ENCODE data around the gene HTT.

DNA sequence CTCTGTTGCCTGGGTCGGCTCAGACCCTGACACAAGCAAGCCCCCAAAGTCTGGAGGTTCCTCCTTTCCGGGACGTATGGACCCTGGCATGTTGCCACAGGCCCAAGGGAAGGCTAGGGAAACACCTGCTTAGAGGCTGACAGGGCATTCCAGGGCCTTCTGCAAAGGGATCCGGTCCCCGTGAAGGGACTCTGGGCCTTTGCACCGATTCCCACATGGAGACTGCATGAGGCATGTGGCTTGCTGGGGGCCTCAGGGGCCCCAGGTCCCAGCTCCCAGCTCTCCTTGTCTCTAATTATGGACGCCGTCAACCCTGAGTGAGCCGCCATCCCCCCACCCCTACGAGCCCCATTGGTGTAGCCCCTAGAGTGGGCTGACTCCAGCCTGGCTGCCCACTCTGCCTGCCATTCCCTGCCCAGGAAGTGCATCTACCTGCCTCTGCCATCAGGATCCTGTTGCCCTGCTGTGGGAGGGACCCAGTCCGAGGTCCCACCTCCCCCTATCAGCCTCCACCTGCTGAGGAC, 214.2 kb downstream of the HTT start:
- TF ChIP-seq, protein P1, sequence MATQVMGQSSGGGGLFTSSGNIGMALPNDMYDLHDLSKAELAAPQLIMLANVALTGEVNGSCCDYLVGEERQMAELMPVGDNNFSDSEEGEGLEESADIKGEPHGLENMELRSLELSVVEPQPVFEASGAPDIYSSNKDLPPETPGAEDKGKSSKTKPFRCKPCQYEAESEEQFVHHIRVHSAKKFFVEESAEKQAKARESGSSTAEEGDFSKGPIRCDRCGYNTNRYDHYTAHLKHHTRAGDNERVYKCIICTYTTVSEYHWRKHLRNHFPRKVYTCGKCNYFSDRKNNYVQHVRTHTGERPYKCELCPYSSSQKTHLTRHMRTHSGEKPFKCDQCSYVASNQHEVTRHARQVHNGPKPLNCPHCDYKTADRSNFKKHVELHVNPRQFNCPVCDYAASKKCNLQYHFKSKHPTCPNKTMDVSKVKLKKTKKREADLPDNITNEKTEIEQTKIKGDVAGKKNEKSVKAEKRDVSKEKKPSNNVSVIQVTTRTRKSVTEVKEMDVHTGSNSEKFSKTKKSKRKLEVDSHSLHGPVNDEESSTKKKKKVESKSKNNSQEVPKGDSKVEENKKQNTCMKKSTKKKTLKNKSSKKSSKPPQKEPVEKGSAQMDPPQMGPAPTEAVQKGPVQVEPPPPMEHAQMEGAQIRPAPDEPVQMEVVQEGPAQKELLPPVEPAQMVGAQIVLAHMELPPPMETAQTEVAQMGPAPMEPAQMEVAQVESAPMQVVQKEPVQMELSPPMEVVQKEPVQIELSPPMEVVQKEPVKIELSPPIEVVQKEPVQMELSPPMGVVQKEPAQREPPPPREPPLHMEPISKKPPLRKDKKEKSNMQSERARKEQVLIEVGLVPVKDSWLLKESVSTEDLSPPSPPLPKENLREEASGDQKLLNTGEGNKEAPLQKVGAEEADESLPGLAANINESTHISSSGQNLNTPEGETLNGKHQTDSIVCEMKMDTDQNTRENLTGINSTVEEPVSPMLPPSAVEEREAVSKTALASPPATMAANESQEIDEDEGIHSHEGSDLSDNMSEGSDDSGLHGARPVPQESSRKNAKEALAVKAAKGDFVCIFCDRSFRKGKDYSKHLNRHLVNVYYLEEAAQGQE (IDR thresholded peaks at IDR 0.05; ENCODE audit: borderline replicate concordance) = no peak
- TF ChIP-seq, protein P2, sequence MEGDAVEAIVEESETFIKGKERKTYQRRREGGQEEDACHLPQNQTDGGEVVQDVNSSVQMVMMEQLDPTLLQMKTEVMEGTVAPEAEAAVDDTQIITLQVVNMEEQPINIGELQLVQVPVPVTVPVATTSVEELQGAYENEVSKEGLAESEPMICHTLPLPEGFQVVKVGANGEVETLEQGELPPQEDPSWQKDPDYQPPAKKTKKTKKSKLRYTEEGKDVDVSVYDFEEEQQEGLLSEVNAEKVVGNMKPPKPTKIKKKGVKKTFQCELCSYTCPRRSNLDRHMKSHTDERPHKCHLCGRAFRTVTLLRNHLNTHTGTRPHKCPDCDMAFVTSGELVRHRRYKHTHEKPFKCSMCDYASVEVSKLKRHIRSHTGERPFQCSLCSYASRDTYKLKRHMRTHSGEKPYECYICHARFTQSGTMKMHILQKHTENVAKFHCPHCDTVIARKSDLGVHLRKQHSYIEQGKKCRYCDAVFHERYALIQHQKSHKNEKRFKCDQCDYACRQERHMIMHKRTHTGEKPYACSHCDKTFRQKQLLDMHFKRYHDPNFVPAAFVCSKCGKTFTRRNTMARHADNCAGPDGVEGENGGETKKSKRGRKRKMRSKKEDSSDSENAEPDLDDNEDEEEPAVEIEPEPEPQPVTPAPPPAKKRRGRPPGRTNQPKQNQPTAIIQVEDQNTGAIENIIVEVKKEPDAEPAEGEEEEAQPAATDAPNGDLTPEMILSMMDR (IDR thresholded peaks at IDR 0.05; ENCODE audit: poor library complexity, severe bottlenecking) = no peak
- TF ChIP-seq EP300 (conservative IDR thresholded peaks at IDR 0.05; ENCODE audit: poor library complexity, severe bottlenecking) (no peak), TAF1 (IDR thresholded peaks at IDR 0.05; ENCODE audit: low read depth) (no peak), MXI1 (conservative IDR thresholded peaks at IDR 0.05; ENCODE audit: poor library complexity, severe bottlenecking) (no peak), SMC3 (conservative IDR thresholded peaks at IDR 0.05; ENCODE audit: poor library complexity) (no peak), EZH2 (IDR thresholded peaks at IDR 0.05; ENCODE audit: borderline replicate concordance, insufficient read depth, low read length, poor library complexity, severe bottlenecking) (no peak), POLR2AphosphoS5 (IDR thresholded peaks at IDR 0.05) (no peak)
